ENCODE measurements around the gene ARHGAP4. TPM values are rescaled to one million over a fixed set of nuclear protein-coding genes. Genes with fewer than 3 reads are reported as not detected.

Gene ARHGAP4
- total RNA-seq, 4 donors from 2014 or later = 2.6 to 10.7 (median 4.4) TPM

- DNase-seq (peak; percentile 79 to 86), ATAC-seq (peak; percentile 34 to 42)
- in situ Hi-C loops (cut with MboI; ENCODE audit: low sequenced_read_pairs in 4 of 4) (loop anchor here in 3 of 4 donors (25.0 kb wide), 4 partner anchors 91 to 1009 kb away; partner anchors contain the start of genes IDH3G (in 2 of the 3), SRPK3 (in 2 of the 3), SSR4 (in 2 of the 3) and G6PD (in 1 of the 3)), intact Hi-C loops (cut with DNase I; ENCODE audit: low total_unique reads) (loop anchor here (1.0 to 10.0 kb wide), 4 partner anchors 43 to 404 kb away; partner anchors contain the start of genes EMD, FLNA and MECP2)
- H3K27me3 ChIP-seq = no peaks in the 10 kb centered on the region
- peak overlapping the region; percentile 73 to 94 (median 85) for H3K4me3 ChIP-seq
- peak; percentile 61 to 64 for TF ChIP-seq POLR2A (IDR thresholded peaks at IDR 0.05)
- no peak for TF ChIP-seq CTCF (IDR thresholded peaks at IDR 0.05 in 4 of 5, conservative IDR thresholded peaks at IDR 0.05 in 1 of 5)
- no peaks in the 10 kb centered on the region for H3K9me3 ChIP-seq
- no peaks in the 10 kb centered on the region for H3K36me3 ChIP-seq
- peaks cover 40 to 55% of the 10 kb centered on the region in 2 donors for H3K4me1 ChIP-seq
- H3K27ac ChIP-seq = peak overlapping the region; percentile 95 to 100 (median 98)
Measured at GRCh38 chrX:153971124-153971449, 45.0 kb upstream of the ARHGAP4 start.

- Histone ChIP-seq H3K4me1 (peaks cover 43 to 59% of the 10 kb centered on the region in 2 donors), H3K9me3 (no peaks in the 10 kb centered on the region), H3K27ac (peak overlapping the region; percentile 95 to 100 (median 98)), H3K27me3 (no peaks in the 10 kb centered on the region), H3K4me3 (peak overlapping the region; percentile 73 to 94 (median 85)), H3K36me3 (no peaks in the 10 kb centered on the region)
- in situ Hi-C loops (cut with MboI; ENCODE audit: low sequenced_read_pairs in 4 of 4) (loop anchor here in 3 of 4 donors (25.0 kb wide), 4 partner anchors 92 to 1008 kb away; partner anchors contain the start of genes IDH3G (in 2 of the 3), SRPK3 (in 2 of the 3), SSR4 (in 2 of the 3) and G6PD (in 1 of the 3)), intact Hi-C loops (cut with DNase I; ENCODE audit: low total_unique reads) (loop anchor here (1.0 to 10.0 kb wide), 4 partner anchors 42 to 404 kb away; partner anchors contain the start of genes EMD, FLNA and MECP2)
- TF ChIP-seq POLR2A (IDR thresholded peaks at IDR 0.05) (no peak), CTCF (IDR thresholded peaks at IDR 0.05 in 4 of 5, conservative IDR thresholded peaks at IDR 0.05 in 1 of 5) (no peak)
- DNase-seq (no peak), ATAC-seq (peak in 1 of 2 donors; percentile 12)
Measured at GRCh38 chrX:153970357-153971123, 44.5 kb upstream of the ARHGAP4 start.

GRCh38 chrX:153969904-153970356 lies 43.9 kb upstream of the ARHGAP4 start:
- no peak for ATAC-seq
- in situ Hi-C loops (cut with MboI; ENCODE audit: low sequenced_read_pairs in 4 of 4) = loop anchor here in 3 of 4 donors (25.0 kb wide), 4 partner anchors 92 to 1008 kb away; partner anchors contain the start of genes IDH3G (in 2 of the 3), SRPK3 (in 2 of the 3), SSR4 (in 2 of the 3) and G6PD (in 1 of the 3)
- Histone ChIP-seq H3K4me1 (peaks cover 43 to 59% of the 10 kb centered on the region in 2 donors), H3K27ac (peak overlapping the region; percentile 95 to 100 (median 98)), H3K4me3 (peak overlapping the region; percentile 73 to 94 (median 85)), H3K36me3 (no peaks in the 10 kb centered on the region), H3K9me3 (no peaks in the 10 kb centered on the region), H3K27me3 (no peaks in the 10 kb centered on the region)
- TF ChIP-seq CTCF (IDR thresholded peaks at IDR 0.05 in 4 of 5, conservative IDR thresholded peaks at IDR 0.05 in 1 of 5) (no peak), POLR2A (IDR thresholded peaks at IDR 0.05) (no peak)
- intact Hi-C loops (cut with DNase I; ENCODE audit: low total_unique reads) = loop anchor here (2.0 to 10.0 kb wide), 3 partner anchors 77 to 405 kb away; partner anchors contain the start of genes EMD, FLNA, IDH3G and SSR4
- DNase-seq = no peak

GRCh38 chrX:153969125-153969903 lies 43.2 kb upstream of the ARHGAP4 start:
- intact Hi-C loops (cut with DNase I; ENCODE audit: low total_unique reads) (loop anchor here (5.0 kb wide), 1 partner anchor 177 kb away; the partner anchor contains the start of genes IDH3G and SSR4), in situ Hi-C loops (cut with MboI; ENCODE audit: low sequenced_read_pairs in 4 of 4) (loop anchor here in 3 of 4 donors (25.0 kb wide), 4 partner anchors 93 to 1007 kb away; partner anchors contain the start of genes IDH3G (in 2 of the 3), SRPK3 (in 2 of the 3), SSR4 (in 2 of the 3) and G6PD (in 1 of the 3))
- no peak for ATAC-seq
- peak overlapping the region; percentile 95 to 100 (median 98) for H3K27ac ChIP-seq
- peak overlapping the region; percentile 73 to 94 (median 85) for H3K4me3 ChIP-seq
- H3K4me1 ChIP-seq = peaks cover 43 to 53% of the 10 kb centered on the region in 2 donors
- no peaks in the 10 kb centered on the region for H3K36me3 ChIP-seq
- no peak for DNase-seq
- no peaks in the 10 kb centered on the region for H3K9me3 ChIP-seq
- no peaks in the 10 kb centered on the region for H3K27me3 ChIP-seq
- TF ChIP-seq POLR2A (IDR thresholded peaks at IDR 0.05) (peak in 1 of 2 donors; percentile 4), CTCF (IDR thresholded peaks at IDR 0.05 in 4 of 5, conservative IDR thresholded peaks at IDR 0.05 in 1 of 5) (no peak)
